T-helper 2 cell (primary cell): ENCODE results near the gene LEPR.
"Not testable (repeated sequence)": the region's sequence is repeated elsewhere in the genome, so short reads cannot be mapped to it uniquely, and the experiment has no call there.

Source experiments
- DNase-seq, 5 experiments: peaks; one replicate each; pipeline versions ENCODE4 v3.0.0 to v3.0.0-alpha.2; 2012 to 2022
- total RNA-seq, 2 donors: gene quantifications; one replicate each; lab custom pipeline; 2026; lab: John Stamatoyannopoulos, UW

The LEPR gene
- total RNA-seq, result 3.4 reads per million in 2 donors

GRCh38 chr1:65420590-65421350, at the start of gene LEPR, which contains the start of gene LEPROT:
LEPR (plus strand) TSS chr1:65420668; CDS start chr1:65565566, 144,898 bp downstream.
LEPROT (plus strand) TSS chr1:65420668; CDS start chr1:65420725, 57 bp downstream.
- DNase-seq, result peak in 1 of 5 experiments; percentile 14

GRCh38 chr1:65371544-65371943, 48.9 kb upstream of the LEPR start:
- no peak for DNase-seq

GRCh38 chr1:65372557-65372956, 47.9 kb upstream of the LEPR start:
- DNase-seq, result no peak

GRCh38 chr1:65377496-65378246, 42.8 kb upstream of the LEPR start:
- no peak for DNase-seq

GRCh38 chr1:65378247-65378946, 42.1 kb upstream of the LEPR start:
- DNase-seq, result no peak

GRCh38 chr1:65384426-65384825, 36.0 kb upstream of the LEPR start:
- not testable (repeated sequence) for DNase-seq

GRCh38 chr1:65386439-65386838, 34.0 kb upstream of the LEPR start:
- no peak for DNase-seq

- DNase-seq, result no peak
These were observed 32.6 kb upstream of the LEPR start for GRCh38 chr1:65387821-65388220.

GRCh38 chr1:65388908-65389695, 31.4 kb upstream of the LEPR start:
- peak in 1 of 5 experiments; percentile 18 for DNase-seq

- DNase-seq, result no peak
These were observed 28.0 kb upstream of the LEPR start for GRCh38 chr1:65392497-65392896.

GRCh38 chr1:65393347-65393746, 27.1 kb upstream of the LEPR start:
- peak in 1 of 5 experiments; percentile 86 for DNase-seq

GRCh38 chr1:65393928-65394327, 26.5 kb upstream of the LEPR start:
- DNase-seq, result no peak

- DNase-seq, result peak in 1 of 5 experiments; percentile 41
These were observed 24.4 kb upstream of the LEPR start for GRCh38 chr1:65395887-65396612.

GRCh38 chr1:65398083-65398482, 22.4 kb upstream of the LEPR start:
- DNase-seq, result no peak

- DNase-seq, result no peak
These were observed 21.5 kb upstream of the LEPR start for GRCh38 chr1:65399003-65399402.

GRCh38 chr1:65401612-65402011, 18.9 kb upstream of the LEPR start:
- no peak for DNase-seq

GRCh38 chr1:65404941-65405340, 15.5 kb upstream of the LEPR start:
- no peak for DNase-seq

GRCh38 chr1:65407877-65408276, 12.6 kb upstream of the LEPR start:
- DNase-seq, result no peak

GRCh38 chr1:65409314-65409713, 11.2 kb upstream of the LEPR start:
- DNase-seq, result no peak

- no peak for DNase-seq
These were observed 10.6 kb upstream of the LEPR start for GRCh38 chr1:65409816-65410326.

GRCh38 chr1:65412256-65412983, 8.0 kb upstream of the LEPR start:
- no peak for DNase-seq
